ENCODE results near the gene ALPI. TPM values are rescaled to one million over a fixed set of nuclear protein-coding genes. Genes with fewer than 3 reads are reported as not detected.

The ALPI gene
- total RNA-seq, 2 experiments from 2014 or later = not detected

- Mint-ChIP-seq H3K27me3 (peaks cover 36% of the 10 kb centered on the region), H3K27ac (no peak overlapping the region), H3K36me3 (ENCODE audit: low read depth) (no peaks in the 10 kb centered on the region), H3K4me1 (ENCODE audit: low read depth) (peaks cover 12% of the 10 kb centered on the region), H3K4me3 (no peak overlapping the region), H3K9me3 (no peaks in the 10 kb centered on the region)
- Histone ChIP-seq H3K4me3 (ENCODE audit: low read length) (no peak overlapping the region), H3K27ac (ENCODE audit: low read depth in 1 of 2, low read length in 2 of 2) (no peak overlapping the region), H3K36me3 (ENCODE audit: insufficient read depth, low read length) (no peaks in the 10 kb centered on the region), H3K9me3 (ENCODE audit: control insufficient read depth in 1 of 2, insufficient read depth in 1 of 2, low read length in 2 of 2) (no peaks in the 10 kb centered on the region), H3K4me1 (ENCODE audit: insufficient read depth, low read length) (no peaks in the 10 kb centered on the region), H3K27me3 (ENCODE audit: control insufficient read depth in 1 of 2, insufficient read depth in 2 of 2, low read length in 2 of 2) (peaks cover 3 to 10% of the 10 kb centered on the region in 2 experiments)
- TF ChIP-seq, protein P1, sequence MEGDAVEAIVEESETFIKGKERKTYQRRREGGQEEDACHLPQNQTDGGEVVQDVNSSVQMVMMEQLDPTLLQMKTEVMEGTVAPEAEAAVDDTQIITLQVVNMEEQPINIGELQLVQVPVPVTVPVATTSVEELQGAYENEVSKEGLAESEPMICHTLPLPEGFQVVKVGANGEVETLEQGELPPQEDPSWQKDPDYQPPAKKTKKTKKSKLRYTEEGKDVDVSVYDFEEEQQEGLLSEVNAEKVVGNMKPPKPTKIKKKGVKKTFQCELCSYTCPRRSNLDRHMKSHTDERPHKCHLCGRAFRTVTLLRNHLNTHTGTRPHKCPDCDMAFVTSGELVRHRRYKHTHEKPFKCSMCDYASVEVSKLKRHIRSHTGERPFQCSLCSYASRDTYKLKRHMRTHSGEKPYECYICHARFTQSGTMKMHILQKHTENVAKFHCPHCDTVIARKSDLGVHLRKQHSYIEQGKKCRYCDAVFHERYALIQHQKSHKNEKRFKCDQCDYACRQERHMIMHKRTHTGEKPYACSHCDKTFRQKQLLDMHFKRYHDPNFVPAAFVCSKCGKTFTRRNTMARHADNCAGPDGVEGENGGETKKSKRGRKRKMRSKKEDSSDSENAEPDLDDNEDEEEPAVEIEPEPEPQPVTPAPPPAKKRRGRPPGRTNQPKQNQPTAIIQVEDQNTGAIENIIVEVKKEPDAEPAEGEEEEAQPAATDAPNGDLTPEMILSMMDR (IDR thresholded peaks at IDR 0.05) = no peak
- ATAC-seq (ENCODE audit: poor library complexity) (no peak), DNase-seq (no peak)
- intact Hi-C loops (cut with DNase I, micrococcal nuclease) = no loop called here
- POLR2A ChIA-PET = no interaction called here
- CTCF ChIA-PET = no interaction called here
These were observed 45.6 kb upstream of the ALPI start for GRCh38 chr2:232410238-232410900.

- ATAC-seq (ENCODE audit: poor library complexity) = no peak
- POLR2A ChIA-PET = no interaction called here
- intact Hi-C loops (cut with DNase I, micrococcal nuclease) = no loop called here
These were observed 43.9 kb upstream of the ALPI start for GRCh38 chr2:232411901-232412629.

DNA sequence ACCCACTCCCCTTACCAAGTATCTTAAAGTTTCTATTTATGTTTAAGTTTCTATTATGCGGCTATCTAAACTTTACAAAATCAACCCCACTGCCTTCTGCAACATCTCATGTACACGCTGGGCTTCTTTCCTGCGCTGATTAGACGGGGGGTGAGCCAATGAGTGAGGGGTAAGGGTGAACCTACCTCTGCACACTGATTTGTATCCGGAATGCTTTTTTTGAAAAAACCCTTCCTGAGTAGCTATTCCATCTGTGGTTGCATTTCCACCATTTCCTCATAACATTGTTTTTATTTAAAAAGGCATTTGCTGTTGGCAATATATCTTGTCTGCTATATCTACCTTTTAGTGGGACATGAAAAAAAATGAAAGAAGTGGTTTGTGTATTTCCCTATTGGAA is 43.0 kb upstream of the ALPI start:
- H3K36me3 Mint-ChIP-seq (ENCODE audit: low read depth) = no peaks in the 10 kb centered on the region
- intact Hi-C loops (cut with DNase I, micrococcal nuclease) = no loop called here
- no peak overlapping the region for H3K27ac Mint-ChIP-seq
- CTCF ChIA-PET = no interaction called here
- peaks cover 51% of the 10 kb centered on the region for H3K27me3 Mint-ChIP-seq
- Histone ChIP-seq H3K27ac (ENCODE audit: low read depth in 1 of 2, low read length in 2 of 2) (no peak overlapping the region), H3K9me3 (ENCODE audit: control insufficient read depth in 1 of 2, insufficient read depth in 1 of 2, low read length in 2 of 2) (no peaks in the 10 kb centered on the region), H3K4me3 (ENCODE audit: low read length) (no peak overlapping the region), H3K36me3 (ENCODE audit: insufficient read depth, low read length) (no peaks in the 10 kb centered on the region), H3K27me3 (ENCODE audit: control insufficient read depth in 1 of 2, insufficient read depth in 2 of 2, low read length in 2 of 2) (peaks cover 9 to 23% of the 10 kb centered on the region in 2 experiments), H3K4me1 (ENCODE audit: insufficient read depth, low read length) (no peaks in the 10 kb centered on the region)
- DNase-seq (no peak), ATAC-seq (ENCODE audit: poor library complexity) (no peak)
- H3K4me1 Mint-ChIP-seq (ENCODE audit: low read depth) = peaks cover 12% of the 10 kb centered on the region
- POLR2A ChIA-PET = no interaction called here
- no peak overlapping the region for H3K4me3 Mint-ChIP-seq
- H3K9me3 Mint-ChIP-seq = no peaks in the 10 kb centered on the region
- TF ChIP-seq, protein P1 (IDR thresholded peaks at IDR 0.05) = no peak

More at GRCh38 chr2:232411901-232412629, 43.9 kb upstream of the ALPI start:
- Histone ChIP-seq H3K36me3 (ENCODE audit: insufficient read depth, low read length) (no peaks in the 10 kb centered on the region), H3K4me1 (ENCODE audit: insufficient read depth, low read length) (no peaks in the 10 kb centered on the region), H3K4me3 (ENCODE audit: low read length) (no peak overlapping the region), H3K27me3 (ENCODE audit: control insufficient read depth in 1 of 2, insufficient read depth in 2 of 2, low read length in 2 of 2) (peaks cover 8 to 20% of the 10 kb centered on the region in 2 experiments), H3K27ac (ENCODE audit: low read depth in 1 of 2, low read length in 2 of 2) (no peak overlapping the region), H3K9me3 (ENCODE audit: control insufficient read depth in 1 of 2, insufficient read depth in 1 of 2, low read length in 2 of 2) (no peaks in the 10 kb centered on the region)
- no peak for DNase-seq
- TF ChIP-seq, protein P1 (IDR thresholded peaks at IDR 0.05) = no peak
- peaks cover 49% of the 10 kb centered on the region for H3K27me3 Mint-ChIP-seq
- no peaks in the 10 kb centered on the region for H3K9me3 Mint-ChIP-seq
- no peak overlapping the region for H3K4me3 Mint-ChIP-seq
- peaks cover 12% of the 10 kb centered on the region for H3K4me1 Mint-ChIP-seq (ENCODE audit: low read depth)
- CTCF ChIA-PET = no interaction called here
- no peak overlapping the region for H3K27ac Mint-ChIP-seq
- no peaks in the 10 kb centered on the region for H3K36me3 Mint-ChIP-seq (ENCODE audit: low read depth)

Measured in CD4-positive, alpha-beta T cell (primary cell).